Cerebellar nuclear complex (tissue), 1 donor: ENCODE data around the gene HPN.
"Not testable (repeated sequence)": the region's sequence is repeated elsewhere in the genome, so short reads cannot be mapped to it uniquely, and the experiment has no call there.

Experiments
- DNase-seq, 2 experiments: peaks; one replicate each; lab custom pipeline; 2025; lab: John Stamatoyannopoulos, UW

HPN gene

GRCh38 chr19:35041548-35042055 is at the start of gene HPN:
HPN (plus strand) TSS chr19:35041721; CDS start chr19:35042507, 786 bp downstream.
- DNase-seq = no peak

- DNase-seq = not testable (repeated sequence)
These were observed 48.9 kb upstream of the HPN start for GRCh38 chr19:34992582-34992981.

- no peak for DNase-seq
These were observed 47.3 kb upstream of the HPN start for GRCh38 chr19:34994286-34994642.

- no peak for DNase-seq
These were observed 46.6 kb upstream of the HPN start for GRCh38 chr19:34994643-34995541.

- no peak for DNase-seq
These were observed 46.0 kb upstream of the HPN start for GRCh38 chr19:34995551-34995950.

- DNase-seq = no peak
These were observed 44.4 kb upstream of the HPN start for GRCh38 chr19:34997071-34997617.

GRCh38 chr19:34998224-34998623 is 43.3 kb upstream of the HPN start:
- DNase-seq = not testable (repeated sequence)

GRCh38 chr19:34998777-34999497 is 42.6 kb upstream of the HPN start:
- DNase-seq = no peak

- peak; percentile 21 to 35 for DNase-seq
These were observed 41.8 kb upstream of the HPN start, which contains the start of gene GRAMD1A for GRCh38 chr19:34999498-35000337. GRAMD1A (plus strand) TSS chr19:35000323; CDS start chr19:35000479, 156 bp downstream.

- no peak for DNase-seq
These were observed 41.2 kb upstream of the HPN start for GRCh38 chr19:35000338-35000646.

GRCh38 chr19:35000647-35001501 is 40.6 kb upstream of the HPN start:
- no peak for DNase-seq

- DNase-seq = no peak
These were observed 39.4 kb upstream of the HPN start for GRCh38 chr19:35002037-35002535.

- DNase-seq = no peak
These were observed 36.8 kb upstream of the HPN start for GRCh38 chr19:35004517-35005255.

- no peak for DNase-seq
These were observed 36.1 kb upstream of the HPN start for GRCh38 chr19:35005256-35005977.

- not testable (repeated sequence) for DNase-seq
These were observed 35.5 kb upstream of the HPN start for GRCh38 chr19:35006007-35006341.

- DNase-seq = no peak
These were observed 35.1 kb upstream of the HPN start for GRCh38 chr19:35006342-35006998.

GRCh38 chr19:35006999-35007365 is 34.5 kb upstream of the HPN start:
- DNase-seq = no peak

- DNase-seq = not testable (repeated sequence)
These were observed 34.1 kb upstream of the HPN start for GRCh38 chr19:35007427-35007826.

- no peak for DNase-seq
These were observed 32.6 kb upstream of the HPN start for GRCh38 chr19:35008891-35009341.
